T-helper 1 cell treated with Interleukin-12 subunit alpha and Interleukin-12 subunit beta and Interleukin-4 antibody, amounts not matched to agents 30 ng/mL and 1 ng/mL, for 36 hours (primary cell): Measurements from ENCODE around the gene ACSM4. TPM values are rescaled to one million over a fixed set of nuclear protein-coding genes. Genes with fewer than 3 reads are reported as not detected.
"Not testable (repeated sequence)": the region's sequence is repeated elsewhere in the genome, so short reads cannot be mapped to it uniquely, and the experiment has no call there.

ENCODE experiments used
- intact Hi-C: fragments of 100-400 bp; cut with micrococcal nuclease; formaldehyde crosslinking; loops from one replicate; pipeline ENCODE4 v1.15.1; 2024
- total RNA-seq: library from RNA; stranded (reverse); gene quantifications from 2 replicates; pipeline ENCODE4 v1.2.3, GENCODE V29; 2022

ACSM4 gene, protein sequence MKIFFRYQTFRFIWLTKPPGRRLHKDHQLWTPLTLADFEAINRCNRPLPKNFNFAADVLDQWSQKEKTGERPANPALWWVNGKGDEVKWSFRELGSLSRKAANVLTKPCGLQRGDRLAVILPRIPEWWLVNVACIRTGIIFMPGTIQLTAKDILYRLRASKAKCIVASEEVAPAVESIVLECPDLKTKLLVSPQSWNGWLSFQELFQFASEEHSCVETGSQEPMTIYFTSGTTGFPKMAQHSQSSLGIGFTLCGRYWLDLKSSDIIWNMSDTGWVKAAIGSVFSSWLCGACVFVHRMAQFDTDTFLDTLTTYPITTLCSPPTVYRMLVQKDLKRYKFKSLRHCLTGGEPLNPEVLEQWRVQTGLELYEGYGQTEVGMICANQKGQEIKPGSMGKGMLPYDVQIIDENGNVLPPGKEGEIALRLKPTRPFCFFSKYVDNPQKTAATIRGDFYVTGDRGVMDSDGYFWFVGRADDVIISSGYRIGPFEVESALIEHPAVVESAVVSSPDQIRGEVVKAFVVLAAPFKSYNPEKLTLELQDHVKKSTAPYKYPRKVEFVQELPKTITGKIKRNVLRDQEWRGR
- not detected in 2 replicates for total RNA-seq

GRCh38 chr12:7303772-7304171 lies at the start of gene ACSM4:
TSS of gene ACSM4 (plus strand) at chr12:7304072. CDS start at chr12:7304332, 260 bp downstream.
- intact Hi-C loops: no loop called here

DNA sequence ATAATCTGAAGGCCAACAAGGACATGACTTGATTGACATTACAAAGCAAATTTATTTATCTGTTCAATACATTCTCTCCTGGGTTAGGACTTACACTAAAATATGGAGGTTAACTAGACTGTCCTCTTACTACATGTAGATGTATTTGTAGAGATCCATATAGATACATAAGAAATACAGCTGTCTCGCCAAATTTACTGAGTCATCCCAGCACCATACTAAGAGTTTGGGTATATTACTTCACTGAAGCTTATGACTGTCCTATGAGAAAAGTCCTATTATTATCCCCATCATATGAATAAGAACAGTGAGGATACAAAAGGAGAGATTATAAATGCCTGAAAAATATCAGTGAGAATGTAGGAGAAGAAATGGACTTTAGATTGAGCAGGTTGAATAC lies 44.8 kb upstream of the ACSM4 start:
- intact Hi-C loops: no loop called here

GRCh38 chr12:7264538-7264937 lies 39.3 kb upstream of the ACSM4 start:
- intact Hi-C loops: no loop called here

- intact Hi-C loops: no loop called here
Measured at GRCh38 chr12:7265251-7265650, 38.6 kb upstream of the ACSM4 start.

DNA sequence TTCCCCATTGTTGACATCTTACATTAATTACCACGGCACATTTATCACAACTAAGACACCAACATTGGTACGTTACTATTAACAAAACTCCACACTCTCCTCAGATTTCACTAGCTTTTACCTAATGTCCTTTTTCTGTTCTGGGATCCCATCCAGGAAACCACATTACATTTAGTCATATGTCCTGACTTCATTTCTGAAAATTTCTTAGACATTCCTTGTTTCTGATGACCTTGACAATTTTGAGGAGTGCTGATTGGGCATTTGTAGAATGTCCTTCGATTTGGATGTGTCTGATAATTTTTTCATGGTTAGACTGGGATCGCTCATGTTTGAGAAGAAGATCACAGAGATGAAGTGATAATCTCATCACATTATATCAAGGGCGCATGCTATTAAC lies 34.6 kb upstream of the ACSM4 start:
- intact Hi-C loops: no loop called here

- intact Hi-C loops: no loop called here
Measured at GRCh38 chr12:7271893-7272514, 31.9 kb upstream of the ACSM4 start.

- intact Hi-C loops: not testable (repeated sequence)
Measured at GRCh38 chr12:7275482-7275881, 28.4 kb upstream of the ACSM4 start.

GRCh38 chr12:7282844-7283243 lies 21.0 kb upstream of the ACSM4 start:
- intact Hi-C loops: no loop called here

DNA sequence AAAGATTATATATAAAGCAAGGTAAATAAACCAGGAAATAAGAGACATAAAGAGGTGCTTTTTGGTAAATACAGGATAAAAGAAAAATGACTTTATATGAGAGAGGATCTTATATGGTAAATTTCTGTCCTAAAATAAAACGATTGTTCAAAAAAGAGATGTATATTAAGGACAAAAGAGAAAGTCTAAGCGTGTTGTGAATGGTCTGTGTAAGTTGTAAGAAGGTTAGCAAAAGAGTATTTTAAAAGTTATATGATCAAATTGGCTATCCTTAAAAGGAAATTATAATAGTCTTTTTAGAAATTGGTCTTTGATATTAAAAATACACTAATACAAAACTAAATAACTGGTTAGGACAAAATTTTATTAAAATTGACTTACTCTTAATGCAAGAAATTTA lies 14.1 kb upstream of the ACSM4 start:
- intact Hi-C loops: no loop called here

- intact Hi-C loops: not testable (repeated sequence)
Measured at GRCh38 chr12:7290588-7290987, 13.3 kb upstream of the ACSM4 start.

DNA sequence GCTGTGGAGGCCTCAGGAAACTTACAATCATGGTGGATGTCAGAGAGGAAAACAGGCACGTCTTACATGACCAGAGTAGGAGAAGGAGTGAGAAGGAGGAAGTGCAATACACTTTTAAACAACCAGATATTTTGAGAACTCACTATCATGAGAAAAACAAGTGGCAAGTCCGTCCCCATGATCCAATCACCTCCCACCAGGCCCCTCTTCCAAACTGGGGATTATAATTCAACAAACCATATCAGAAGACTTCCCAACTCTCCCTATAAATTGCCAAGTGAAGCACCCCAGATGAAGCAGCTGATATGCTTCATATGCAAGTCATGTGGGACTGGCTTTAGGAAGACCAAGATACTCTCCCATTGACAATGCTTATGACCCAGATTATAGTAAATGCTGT lies 11.6 kb upstream of the ACSM4 start:
- intact Hi-C loops: no loop called here

DNA sequence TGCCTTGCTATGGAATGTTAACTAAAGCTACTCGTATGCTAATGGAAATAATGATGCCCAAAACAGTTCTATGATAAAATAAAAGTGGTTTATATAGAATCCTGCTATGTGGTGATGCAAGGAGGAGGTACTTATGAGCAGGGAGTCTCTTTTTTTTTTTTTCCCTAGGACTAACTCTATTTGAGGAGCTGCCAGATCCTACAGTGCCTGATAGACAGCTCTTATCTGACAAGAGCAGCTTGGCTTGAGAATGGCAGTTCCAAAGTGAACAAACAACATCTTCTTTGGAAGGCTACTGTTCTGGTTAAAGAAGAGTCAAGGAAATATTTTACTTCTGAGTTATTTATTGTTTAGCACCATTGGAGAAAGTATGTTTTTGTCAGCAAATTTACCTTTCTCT lies 10.2 kb upstream of the ACSM4 start:
- intact Hi-C loops: no loop called here

DNA sequence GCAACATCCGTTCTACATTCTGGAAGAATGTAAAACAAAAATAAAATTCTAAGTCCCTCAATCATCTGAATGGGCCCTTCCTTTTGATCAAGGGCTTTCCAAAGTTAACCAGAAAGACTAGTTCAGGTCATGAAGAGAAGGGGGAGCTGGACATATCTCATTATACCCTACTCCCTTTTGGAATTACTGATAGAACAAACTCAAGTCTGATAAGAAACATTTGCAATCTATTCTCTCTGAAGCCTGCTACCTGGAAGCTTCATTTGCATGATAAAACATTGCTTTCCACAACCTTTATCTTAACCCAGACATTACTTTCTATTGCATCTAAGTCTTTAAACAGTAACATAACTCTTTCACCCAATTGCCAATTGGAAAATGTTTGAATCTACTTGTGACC lies 8.3 kb upstream of the ACSM4 start:
- intact Hi-C loops: no loop called here

DNA sequence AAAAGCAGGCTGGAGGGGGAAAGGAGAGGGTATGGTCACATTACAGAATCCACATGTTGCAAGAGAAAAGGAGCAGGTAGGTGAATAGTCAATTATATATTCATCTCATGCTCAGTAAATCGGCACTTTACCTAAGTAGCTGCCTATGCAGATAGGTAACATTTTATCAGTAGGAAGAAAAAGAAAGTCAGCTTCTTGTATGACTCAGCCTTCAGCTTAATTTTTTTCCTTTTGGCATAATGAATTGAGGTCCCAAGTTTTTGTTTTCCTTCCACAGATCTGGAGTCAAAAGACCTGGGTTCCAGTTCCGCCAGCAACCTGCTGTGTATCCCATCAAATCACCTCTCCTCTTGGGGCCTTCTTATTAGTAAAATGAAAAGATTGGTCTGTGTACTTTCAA lies 6.0 kb upstream of the ACSM4 start:
- intact Hi-C loops: no loop called here

DNA sequence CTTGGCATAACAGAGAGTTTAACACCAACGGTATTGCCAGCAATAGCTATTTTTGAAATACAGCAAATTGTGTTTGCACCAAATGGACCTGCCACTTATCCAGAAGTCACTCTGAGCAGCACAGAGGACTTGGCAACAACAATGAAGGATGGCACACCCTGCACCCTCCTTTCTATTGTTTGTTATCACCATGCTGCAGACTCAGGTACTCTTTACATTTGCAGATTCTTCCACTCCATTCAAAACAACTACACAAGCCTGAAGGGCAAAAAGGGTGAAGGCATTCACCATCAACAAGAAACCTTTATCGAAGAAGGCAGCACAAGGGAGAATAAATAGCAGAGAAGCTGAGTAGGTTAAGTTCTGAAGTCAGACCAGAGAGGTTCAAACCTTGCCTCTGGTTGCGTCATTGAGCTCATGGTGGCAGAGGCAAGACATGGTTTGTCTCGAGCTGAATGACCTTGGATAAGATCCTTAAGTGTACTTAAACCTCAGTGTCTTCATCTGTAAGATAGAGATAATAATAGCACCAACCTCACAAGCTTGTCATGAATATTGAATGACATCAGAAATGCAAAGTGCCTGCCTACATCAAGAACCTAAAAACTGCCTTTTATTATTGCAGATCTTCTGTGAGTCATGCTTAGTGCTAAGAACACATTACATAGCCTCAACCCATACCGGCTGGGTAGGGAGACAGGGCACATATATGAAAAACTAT lies 1.4 kb upstream of the ACSM4 start:
- intact Hi-C loops: no loop called here

GRCh38 chr12:7303230-7303629 lies 642 bp upstream of the ACSM4 start:
- intact Hi-C loops: no loop called here

DNA sequence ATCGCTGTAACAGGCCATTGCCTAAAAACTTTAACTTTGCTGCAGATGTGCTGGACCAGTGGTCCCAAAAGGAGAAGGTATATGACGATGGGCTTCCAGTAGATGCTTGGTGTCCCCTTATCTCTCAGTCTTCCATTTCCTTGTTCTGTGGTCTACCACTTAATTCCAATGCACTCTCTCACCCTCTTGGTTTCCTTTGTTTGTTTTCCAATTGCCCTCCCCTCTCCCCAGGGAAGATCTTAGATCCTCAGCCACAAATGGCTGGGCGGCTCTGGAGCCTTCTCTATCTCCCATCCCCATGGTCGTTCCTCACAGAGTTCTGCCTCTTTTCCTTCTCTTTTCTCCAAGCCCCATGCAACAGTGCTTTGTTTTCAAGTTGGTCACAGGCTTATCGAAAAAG lies 584 bp downstream of the ACSM4 start:
- intact Hi-C loops: no loop called here

DNA sequence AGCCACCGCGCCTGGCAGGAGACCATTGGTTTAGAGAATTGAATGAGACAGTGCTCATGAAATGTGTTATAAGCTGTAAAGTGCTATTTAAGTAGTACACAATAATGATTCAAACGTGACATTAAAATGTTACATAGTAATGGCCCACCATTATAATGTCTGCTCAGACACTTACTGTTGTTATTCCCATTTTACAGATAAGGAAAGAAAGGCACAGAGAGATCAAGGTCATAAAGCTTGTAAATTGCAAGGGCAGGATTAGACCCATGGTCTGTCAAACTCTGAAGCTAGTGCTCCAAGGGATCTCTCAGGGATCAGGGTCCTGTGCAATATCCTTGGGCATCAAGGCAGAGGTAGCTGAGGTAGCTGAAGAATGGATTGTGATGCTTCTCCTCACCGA lies 6.2 kb downstream of the ACSM4 start:
- intact Hi-C loops: no loop called here

- intact Hi-C loops: loop anchor here (1.0 kb wide), 2 partner anchors 140 to 318 kb away; no protein-coding TSS in a partner anchor
Measured at GRCh38 chr12:7319930-7320329, 16.1 kb downstream of the ACSM4 start.

GRCh38 chr12:7321624-7322023 lies 17.8 kb downstream of the ACSM4 start:
- intact Hi-C loops: no loop called here

- intact Hi-C loops: no loop called here
Measured at GRCh38 chr12:7322599-7322998, 18.7 kb downstream of the ACSM4 start.

DNA sequence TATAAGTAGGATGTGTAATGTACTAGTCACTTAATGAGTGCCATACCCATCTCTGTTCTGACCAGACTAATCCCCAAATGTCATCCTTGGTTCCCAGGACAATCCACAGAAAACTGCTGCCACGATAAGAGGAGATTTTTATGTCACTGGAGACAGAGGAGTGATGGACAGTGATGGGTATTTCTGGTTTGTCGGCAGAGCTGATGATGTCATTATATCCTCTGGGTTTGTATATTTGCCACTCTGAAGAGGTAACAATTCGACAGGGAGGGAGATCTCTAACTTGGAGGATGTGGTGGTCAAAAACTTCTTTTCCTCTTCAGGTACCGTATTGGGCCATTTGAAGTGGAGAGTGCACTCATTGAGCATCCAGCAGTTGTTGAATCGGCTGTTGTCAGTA lies 20.3 kb downstream of the ACSM4 start:
- intact Hi-C loops: no loop called here
